Heart right ventricle (tissue), 16 donors: Measurements from ENCODE around the gene IP6K3. TPM values are rescaled to one million over a fixed set of nuclear protein-coding genes. Genes with fewer than 3 reads are reported as not detected.

Source experiments
- ATAC-seq, 8 donors: fragments of 200-7000 bp; cut with Tn5 transposase; one replicate each; pipeline ENCODE4 v1.9.1; 2020; ENCODE audit warnings: mild to moderate bottlenecking in 8 of 8, moderate library complexity in 8 of 8, moderate number of reproducible peaks in 1 of 8
- DNase-seq, 2 donors: peaks; one replicate each; pipeline ENCODE4 v3.0.0-alpha.2; 2020
- H3K27ac ChIP-seq, 10 donors: fragments of 200-600 bp; sonication (generic) in 2 of 10; one replicate each; pipeline versions ENCODE4 v1.5.0 to v1.8.0; 2020 to 2022; ENCODE audit warnings: mild to moderate bottlenecking in 3 of 10
- H3K27me3 ChIP-seq, 7 donors: fragments of 200-600 bp; one replicate each; pipeline ENCODE4 v1.8.0; 2021 to 2022; ENCODE audit warnings: mild to moderate bottlenecking in 2 of 7
- H3K36me3 ChIP-seq, 9 donors: fragments of 200-600 bp; sonication (generic) in 1 of 9; one replicate each; pipeline versions ENCODE4 v1.5.0 to v1.8.0; 2020 to 2022; ENCODE audit warnings: mild to moderate bottlenecking in 2 of 9
- H3K4me1 ChIP-seq, 9 donors: fragments of 200-600 bp; sonication (generic) in 1 of 9; one replicate each; pipeline versions ENCODE4 v1.5.0 to v1.8.0; 2020 to 2022; ENCODE audit warnings: mild to moderate bottlenecking in 4 of 9
- H3K4me3 ChIP-seq, 10 donors: fragments of 200-600 bp; sonication (generic) in 2 of 10; one replicate each; pipeline versions ENCODE4 v1.5.0 to v1.8.0; 2020 to 2022; ENCODE audit warnings: mild to moderate bottlenecking in 7 of 10, moderate library complexity in 2 of 10
- H3K9me3 ChIP-seq, 11 donors: fragments of 200-600 bp in 10 of 11; sonication (generic) in 2 of 11; one replicate each; pipeline versions ENCODE4 v1.5.0 to v1.8.0; 2013 to 2022; ENCODE audit warnings: mild to moderate bottlenecking in 2 of 11, control low read depth in 1 of 11, moderate library complexity in 1 of 11
- CTCF ChIP-seq, 9 donors: fragments of 200-600 bp; sonication (generic) in 2 of 9; IDR thresholded peaks; one replicate each; pipeline versions ENCODE4 v1.5.0 to v1.8.0; 2021 to 2022; ENCODE audit warnings: antibody characterized with exemption in 9 of 9, mild to moderate bottlenecking in 5 of 9, moderate library complexity in 1 of 9
- WGBS, 2 donors: extraction: QIAGEN DNeasy Blood & Tissue Kit; methylation state at CpG; one replicate each; pipeline ENCODE4 v1.1.7; 2013; ENCODE audit warnings: inconsistent platforms in 1 of 2; 5-methylcytosine and 5-hydroxymethylcytosine counted together
- intact Hi-C, 10 donors: fragments of 100-400 bp; cut with DNase I; formaldehyde crosslinking; loops; one replicate each; pipeline versions ENCODE4 v1.11.1 to v1.14.2; 2022
- polyA plus RNA-seq, 2 donors: library from polyadenylated mRNA; stranded (reverse); fragments of 200-250 nt; gene quantifications; one replicate each; pipeline ENCODE4 v1.2.3, GENCODE V29; 2013
- total RNA-seq, 10 donors: library from RNA; stranded (reverse); fragmentation: NEBNext Ultra II Directional in 3 of 10; extraction: Animal tissue kit (Norgen Biotek cat#: 25700) in 3 of 10; gene quantifications; one replicate each; pipeline versions ENCODE4 v1.2.1 to v1.2.4, GENCODE V29; 2021 to 2023
- donor health status: Arrhythmogenic right ventricular cardiomyopathy.
- donor health status: ischemic (EF 13 %, LVEDD 7.1; RV severe dilation, severe dysfunction).
- donor health status: healthy with polysubstance abuse.
- donor health status: DM: no; HTN: yes; CAD: no.
- donor health status: DM: no; HTN: no; CAD: no.
- donor health status: ischemic (EF 25% LVEDD 6.9; RV normal size, moderate dysfunction).
- donor health status: ischemic (EF 25% LVEDD 5.7; RV mildly dilated, moderate dysfunction).
- donor health status: healthy.
- donor health status: DM: yes; HTN: yes; CAD: no.
- donor health status: Ischemic cardiomyopathy.
- donor health status: ischemic (EF 35%, LVEDD 5.7; RV mildly dilated, moderate dysfunction).
- donor health status: nonischemic (EF 11% LVEDD 7.7; RV severe dilation, severe dysfunction).
- donor health status: DM: yes; HTN: yes; CAD: no.
- donor health status: PGD.
- donor health status: ischemic (EF 29% LVEDD 5.4; RV normal size, mild dysfunction).
- donor health status: nonischemic (EF 23%, LVEDD 6.1; RV moderate dilation, normal function).

Gene IP6K3
- total and polyA plus RNA-seq, 12 donors, result 15.9 to 55.7 (median 27.5) TPM

- H3K4me1 ChIP-seq, result peaks cover 6 to 71% (median 40%) of the 10 kb centered on the region in 9 donors
- ATAC-seq (peak in 7 of 8 donors; percentile 5 to 64 (median 34)), DNase-seq (peak; percentile 62 to 76)
- H3K27ac ChIP-seq, result peak overlapping the region; percentile 69 to 95 (median 88)
- peak; percentile 70 to 92 (median 85) for TF ChIP-seq CTCF (IDR thresholded peaks at IDR 0.05)
- no peaks in the 10 kb centered on the region for H3K36me3 ChIP-seq
- 24 to 29% methylated on average over 11 of the region's 11 CpGs for WGBS, 2 donors
- H3K4me3 ChIP-seq, result peak overlapping the region in 8 of 10 donors; percentile 39 to 59 (median 51)
- no peaks in the 10 kb centered on the region for H3K9me3 ChIP-seq
- peaks cover 0 to 14% (median 0%) of the 10 kb centered on the region in 7 donors for H3K27me3 ChIP-seq
- intact Hi-C loops, result loop anchor here in 1 of 10 donors (1.0 kb wide), 1 partner anchor 32 kb away; no protein-coding TSS in a partner anchor
Measured at GRCh38 chr6:33744001-33744848, 2.5 kb downstream of the IP6K3 start.

- TF ChIP-seq CTCF (IDR thresholded peaks at IDR 0.05), result no peak
- DNase-seq (no peak), ATAC-seq (no peak)
- Histone ChIP-seq H3K9me3 (no peaks in the 10 kb centered on the region), H3K27me3 (peaks cover 0 to 14% (median 0%) of the 10 kb centered on the region in 7 donors), H3K36me3 (no peaks in the 10 kb centered on the region), H3K27ac (peak overlapping the region in 6 of 10 donors; percentile 58 to 95 (median 89)), H3K4me3 (no peak overlapping the region), H3K4me1 (peaks cover 14 to 85% (median 54%) of the 10 kb centered on the region in 9 donors)
- intact Hi-C loops, result no loop called here
- WGBS, 2 donors, result 30 to 34% methylated on average over 7 of the region's 7 CpGs
Measured at GRCh38 chr6:33742837-33743236, 3.9 kb downstream of the IP6K3 start.

GRCh38 chr6:33742092-33742491 is 4.6 kb downstream of the IP6K3 start:
- intact Hi-C loops, result no loop called here
- peaks cover 15 to 84% (median 58%) of the 10 kb centered on the region in 9 donors for H3K4me1 ChIP-seq
- no peak overlapping the region for H3K4me3 ChIP-seq
- peak overlapping the region in 2 of 10 donors; percentile 1 to 90 for H3K27ac ChIP-seq
- 36 to 39% methylated on average over 9 of the region's 9 CpGs for WGBS, 2 donors
- ATAC-seq, result no peak
- no peak for DNase-seq
- H3K9me3 ChIP-seq, result no peaks in the 10 kb centered on the region
- H3K36me3 ChIP-seq, result no peaks in the 10 kb centered on the region
- H3K27me3 ChIP-seq, result peaks cover 0 to 14% (median 0%) of the 10 kb centered on the region in 7 donors
- TF ChIP-seq CTCF (IDR thresholded peaks at IDR 0.05), result no peak

- H3K4me1 ChIP-seq, result peaks cover 18 to 93% (median 67%) of the 10 kb centered on the region in 9 donors
- H3K9me3 ChIP-seq, result no peaks in the 10 kb centered on the region
- DNase-seq (no peak), ATAC-seq (no peak)
- no peak for TF ChIP-seq CTCF (IDR thresholded peaks at IDR 0.05)
- H3K36me3 ChIP-seq, result peaks cover 0 to under 1% (median 0%) of the 10 kb centered on the region in 9 donors
- H3K27me3 ChIP-seq, result peaks cover 0 to 14% (median 0%) of the 10 kb centered on the region in 7 donors
- H3K27ac ChIP-seq, result peak overlapping the region; percentile 23 to 93 (median 86)
- WGBS, 2 donors, result 43 to 52% methylated on average over 5 of the region's 5 CpGs
- H3K4me3 ChIP-seq, result no peak overlapping the region
- intact Hi-C loops, result no loop called here
Measured at GRCh38 chr6:33740794-33741193, 5.9 kb downstream of the IP6K3 start.
